Measurements from ENCODE around the gene LUC7L.
"Not testable (repeated sequence)": the region's sequence is repeated elsewhere in the genome, so short reads cannot be mapped to it uniquely, and the experiment has no call there.

Gene LUC7L

DNA sequence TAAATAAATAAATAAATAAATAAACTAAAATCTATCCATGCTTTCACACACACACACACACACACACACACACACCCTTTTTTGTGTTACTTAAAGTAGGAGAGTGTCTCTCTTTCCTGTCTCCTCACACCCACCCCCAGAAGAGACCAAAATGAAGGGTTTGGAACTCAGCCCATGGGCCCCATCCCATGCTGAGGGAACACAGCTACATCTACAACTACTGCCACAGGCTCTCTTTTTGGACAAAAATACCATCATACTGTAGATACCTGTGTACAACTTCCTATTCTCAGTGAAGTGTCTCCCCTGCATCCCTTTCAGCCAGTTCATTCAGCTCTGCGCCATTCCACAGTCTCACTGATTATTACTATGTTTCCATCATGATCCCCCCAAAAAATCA lies 58.5 kb downstream of the LUC7L start:
- no peak overlapping the region for H3K4me2 ChIP-seq (ENCODE audit: low read length)
- H3F3A ChIP-seq (ENCODE audit: insufficient read depth, low read length): no peaks in the 10 kb centered on the region
- no peaks in the 10 kb centered on the region for H3K9me3 ChIP-seq (ENCODE audit: low read length)
- H3K4me3 ChIP-seq (ENCODE audit: low read depth, low read length, poor library complexity, severe bottlenecking): no peak overlapping the region
- H3K36me3 ChIP-seq (ENCODE audit: insufficient read depth, low read length): no peaks in the 10 kb centered on the region
- no peaks in the 10 kb centered on the region for H3K4me1 ChIP-seq (ENCODE audit: insufficient read depth, low read length, severe bottlenecking)
- H3K27ac ChIP-seq (ENCODE audit: low read depth, low read length, poor library complexity, severe bottlenecking): no peak overlapping the region
- no peaks in the 10 kb centered on the region for H4K20me1 ChIP-seq (ENCODE audit: insufficient read depth, low read length)
- no peak for TF ChIP-seq EZH2 (IDR thresholded peaks at IDR 0.05; ENCODE audit: borderline replicate concordance, low read length)
- TF ChIP-seq, protein P1, sequence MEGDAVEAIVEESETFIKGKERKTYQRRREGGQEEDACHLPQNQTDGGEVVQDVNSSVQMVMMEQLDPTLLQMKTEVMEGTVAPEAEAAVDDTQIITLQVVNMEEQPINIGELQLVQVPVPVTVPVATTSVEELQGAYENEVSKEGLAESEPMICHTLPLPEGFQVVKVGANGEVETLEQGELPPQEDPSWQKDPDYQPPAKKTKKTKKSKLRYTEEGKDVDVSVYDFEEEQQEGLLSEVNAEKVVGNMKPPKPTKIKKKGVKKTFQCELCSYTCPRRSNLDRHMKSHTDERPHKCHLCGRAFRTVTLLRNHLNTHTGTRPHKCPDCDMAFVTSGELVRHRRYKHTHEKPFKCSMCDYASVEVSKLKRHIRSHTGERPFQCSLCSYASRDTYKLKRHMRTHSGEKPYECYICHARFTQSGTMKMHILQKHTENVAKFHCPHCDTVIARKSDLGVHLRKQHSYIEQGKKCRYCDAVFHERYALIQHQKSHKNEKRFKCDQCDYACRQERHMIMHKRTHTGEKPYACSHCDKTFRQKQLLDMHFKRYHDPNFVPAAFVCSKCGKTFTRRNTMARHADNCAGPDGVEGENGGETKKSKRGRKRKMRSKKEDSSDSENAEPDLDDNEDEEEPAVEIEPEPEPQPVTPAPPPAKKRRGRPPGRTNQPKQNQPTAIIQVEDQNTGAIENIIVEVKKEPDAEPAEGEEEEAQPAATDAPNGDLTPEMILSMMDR (IDR thresholded peaks at IDR 0.05; ENCODE audit: low read length): no peak
- H3K27me3 ChIP-seq (ENCODE audit: insufficient read depth, low read length): no peaks in the 10 kb centered on the region
- H3K9ac ChIP-seq (ENCODE audit: low read length): no peak overlapping the region
- H2AFZ ChIP-seq (ENCODE audit: low read length): no peak overlapping the region
- no peaks in the 10 kb centered on the region for H3K9me2 ChIP-seq (ENCODE audit: low read depth, low read length)
- H3K79me2 ChIP-seq (ENCODE audit: insufficient read depth, low read length): no peaks in the 10 kb centered on the region

DNA sequence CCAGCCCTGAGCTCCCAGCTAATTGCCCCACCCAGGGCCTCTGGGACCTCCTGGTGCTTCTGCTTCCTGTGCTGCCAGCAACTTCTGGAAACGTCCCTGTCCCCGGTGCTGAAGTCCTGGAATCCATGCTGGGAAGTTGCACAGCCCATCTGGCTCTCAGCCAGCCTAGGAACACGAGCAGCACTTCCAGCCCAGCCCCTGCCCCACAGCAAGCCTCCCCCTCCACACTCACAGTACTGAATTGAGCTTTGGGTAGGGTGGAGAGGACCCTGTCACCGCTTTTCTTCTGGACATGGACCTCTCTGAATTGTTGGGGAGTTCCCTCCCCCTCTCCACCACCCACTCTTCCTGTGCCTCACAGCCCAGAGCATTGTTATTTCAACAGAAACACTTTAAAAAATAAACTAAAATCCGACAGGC lies 59.2 kb downstream of the LUC7L start:
- H3K27ac ChIP-seq (ENCODE audit: low read depth, low read length, poor library complexity, severe bottlenecking); H3F3A ChIP-seq (ENCODE audit: insufficient read depth, low read length); H4K20me1 ChIP-seq (ENCODE audit: insufficient read depth, low read length); H2AFZ ChIP-seq (ENCODE audit: low read length); H3K9ac ChIP-seq (ENCODE audit: low read length); H3K9me3 ChIP-seq (ENCODE audit: low read length); H3K79me2 ChIP-seq (ENCODE audit: insufficient read depth, low read length); H3K4me2 ChIP-seq (ENCODE audit: low read length); H3K4me3 ChIP-seq (ENCODE audit: low read depth, low read length, poor library complexity, severe bottlenecking); H3K36me3 ChIP-seq (ENCODE audit: insufficient read depth, low read length); H3K27me3 ChIP-seq (ENCODE audit: insufficient read depth, low read length); H3K4me1 ChIP-seq (ENCODE audit: insufficient read depth, low read length, severe bottlenecking); H3K9me2 ChIP-seq (ENCODE audit: low read depth, low read length): not testable (repeated sequence)

DNA sequence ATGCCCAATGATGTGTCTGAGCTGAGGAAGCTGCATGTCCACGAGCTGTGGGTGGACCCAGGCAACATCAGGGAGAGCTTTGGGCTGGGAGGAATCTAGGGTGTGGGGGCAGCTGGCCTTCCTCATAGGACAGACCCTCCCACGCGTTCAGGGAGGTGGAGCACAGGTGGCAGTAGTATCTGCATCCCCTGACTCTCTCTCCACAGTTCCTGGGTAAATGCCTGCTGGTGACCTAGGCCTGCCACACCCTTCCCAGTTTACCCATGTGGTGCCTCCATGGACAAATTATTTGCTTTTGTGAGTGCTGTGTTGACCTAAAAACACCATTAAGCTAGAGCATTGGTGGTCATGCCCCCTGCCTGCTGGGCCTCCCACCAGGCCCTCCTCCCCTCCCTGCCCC lies 60.2 kb downstream of the LUC7L start:
- H3F3A ChIP-seq (ENCODE audit: insufficient read depth, low read length): no peaks in the 10 kb centered on the region
- H4K20me1 ChIP-seq (ENCODE audit: insufficient read depth, low read length): no peaks in the 10 kb centered on the region
- no peaks in the 10 kb centered on the region for H3K9me3 ChIP-seq (ENCODE audit: low read length)
- H3K9ac ChIP-seq (ENCODE audit: low read length): no peak overlapping the region
- H3K79me2 ChIP-seq (ENCODE audit: insufficient read depth, low read length): no peaks in the 10 kb centered on the region
- no peak overlapping the region for H2AFZ ChIP-seq (ENCODE audit: low read length)
- no peaks in the 10 kb centered on the region for H3K9me2 ChIP-seq (ENCODE audit: low read depth, low read length)
- H3K36me3 ChIP-seq (ENCODE audit: insufficient read depth, low read length): no peaks in the 10 kb centered on the region
- no peak overlapping the region for H3K4me2 ChIP-seq (ENCODE audit: low read length)
- TF ChIP-seq EZH2 (IDR thresholded peaks at IDR 0.05; ENCODE audit: borderline replicate concordance, low read length): no peak
- TF ChIP-seq, protein P1 (IDR thresholded peaks at IDR 0.05; ENCODE audit: low read length): no peak
- H3K4me1 ChIP-seq (ENCODE audit: insufficient read depth, low read length, severe bottlenecking): no peaks in the 10 kb centered on the region
- no peak overlapping the region for H3K27ac ChIP-seq (ENCODE audit: low read depth, low read length, poor library complexity, severe bottlenecking)
- H3K27me3 ChIP-seq (ENCODE audit: insufficient read depth, low read length): no peaks in the 10 kb centered on the region
- no peak overlapping the region for H3K4me3 ChIP-seq (ENCODE audit: low read depth, low read length, poor library complexity, severe bottlenecking)

DNA sequence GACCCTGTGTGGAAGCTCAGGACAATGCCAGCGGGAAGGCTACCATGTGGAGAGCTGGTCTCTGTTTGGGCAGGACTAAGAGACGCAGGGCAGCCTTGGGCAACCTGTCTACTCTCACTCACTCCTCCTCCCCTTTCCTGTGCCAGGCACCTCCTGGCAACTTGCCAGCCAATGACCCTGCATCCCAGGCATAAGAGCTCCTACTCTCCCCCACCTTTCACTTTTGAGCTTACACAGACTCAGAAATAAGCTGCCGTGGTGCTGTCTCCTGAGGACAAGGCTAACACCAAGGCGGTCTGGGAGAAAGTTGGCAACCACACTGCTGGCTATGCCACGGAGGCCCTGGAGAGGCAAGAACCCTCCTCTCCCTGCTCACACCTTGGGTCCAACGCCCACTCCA lies 60.8 kb downstream of the LUC7L start:
- Histone ChIP-seq H3K9me2 (ENCODE audit: low read depth, low read length) (no peaks in the 10 kb centered on the region), H2AFZ (ENCODE audit: low read length) (no peak overlapping the region), H3K36me3 (ENCODE audit: insufficient read depth, low read length) (no peaks in the 10 kb centered on the region), H3K79me2 (ENCODE audit: insufficient read depth, low read length) (no peaks in the 10 kb centered on the region), H3F3A (ENCODE audit: insufficient read depth, low read length) (no peaks in the 10 kb centered on the region), H3K9me3 (ENCODE audit: low read length) (no peaks in the 10 kb centered on the region), H3K9ac (ENCODE audit: low read length) (no peak overlapping the region), H3K4me1 (ENCODE audit: insufficient read depth, low read length, severe bottlenecking) (no peaks in the 10 kb centered on the region), H3K4me2 (ENCODE audit: low read length) (no peak overlapping the region), H3K27ac (ENCODE audit: low read depth, low read length, poor library complexity, severe bottlenecking) (no peak overlapping the region), H3K4me3 (ENCODE audit: low read depth, low read length, poor library complexity, severe bottlenecking) (no peak overlapping the region), H4K20me1 (ENCODE audit: insufficient read depth, low read length) (no peaks in the 10 kb centered on the region), H3K27me3 (ENCODE audit: insufficient read depth, low read length) (no peaks in the 10 kb centered on the region)
- no peak for TF ChIP-seq EZH2 (IDR thresholded peaks at IDR 0.05; ENCODE audit: borderline replicate concordance, low read length)
- TF ChIP-seq, protein P1 (IDR thresholded peaks at IDR 0.05; ENCODE audit: low read length): no peak

Measured in OCI-LY1 (cell line).